ENCODE data around the gene EI24. TPM values are rescaled to one million over a fixed set of nuclear protein-coding genes. Genes with fewer than 3 reads are reported as not detected.

Gene EI24
- polyA plus RNA-seq, 1 donor (not counting 4 experiments of a cell fraction or from before 2014, with no cell fraction given): 263 TPM

- Histone ChIP-seq H3K36me3 (ENCODE audit: control insufficient read depth in 2 of 2, extremely low read depth in 1 of 2, insufficient read depth in 2 of 2, low read length in 2 of 2) (no peaks in the 10 kb centered on the region), H3K9me1 (ENCODE audit: control insufficient read depth, extremely low read depth, insufficient read depth, low read length) (no peaks in the 10 kb centered on the region), H3K27ac (ENCODE audit: control insufficient read depth, insufficient read depth, low read length) (no peak overlapping the region), H2AFZ (ENCODE audit: control insufficient read depth, low read length) (no peak overlapping the region), H4K20me1 (ENCODE audit: control insufficient read depth, extremely low read depth, insufficient read depth, low read length) (no peaks in the 10 kb centered on the region), H3K9ac (ENCODE audit: control insufficient read depth, extremely low read depth, insufficient read depth, low read length) (no peak overlapping the region), H3K9me3 (ENCODE audit: control insufficient read depth, low read depth, low read length) (no peaks in the 10 kb centered on the region), H3K4me3 (ENCODE audit: control insufficient read depth in 2 of 3, extremely low read depth in 1 of 3, insufficient read depth in 2 of 3, low read depth in 1 of 3, low read length in 3 of 3) (no peak overlapping the region), H3K27me3 (ENCODE audit: control insufficient read depth, extremely low read depth, insufficient read depth, low read length) (no peaks in the 10 kb centered on the region), H3K4me1 (ENCODE audit: control insufficient read depth, extremely low read depth, insufficient read depth, low read length) (no peaks in the 10 kb centered on the region), H3K79me2 (ENCODE audit: control insufficient read depth, insufficient read depth, low read length) (peaks cover under 1% of the 10 kb centered on the region), H3K4me2 (ENCODE audit: control insufficient read depth, extremely low read depth, insufficient read depth, low read depth, low read length) (no peak overlapping the region)
- no peak for DNase-seq (ENCODE audit: low read depth, low spot score)
- TF ChIP-seq EZH2 (IDR thresholded peaks at IDR 0.05; ENCODE audit: low read length) (no peak), CTCF (optimal IDR thresholded peaks at IDR 0.05 in 1 of 3, IDR thresholded peaks at IDR 0.05 in 1 of 3, conservative IDR thresholded peaks at IDR 0.05 in 1 of 3; ENCODE audit: extremely low read depth in 1 of 3, insufficient read depth in 2 of 3, low read length in 3 of 3) (no peak)
- no peak for FAIRE-seq
- dilution Hi-C loops (cut with MboI; ENCODE audit: extremely low pct_ligation_motif_present, low sequenced_read_pairs): no loop called here
Observed at GRCh38 chr11:125564357-125564756, 4.9 kb upstream of the EI24 start.

- Histone ChIP-seq H3K79me2 (ENCODE audit: control insufficient read depth, insufficient read depth, low read length) (peaks cover 18% of the 10 kb centered on the region), H3K27me3 (ENCODE audit: control insufficient read depth, extremely low read depth, insufficient read depth, low read length) (no peaks in the 10 kb centered on the region), H3K4me3 (ENCODE audit: control insufficient read depth in 2 of 3, extremely low read depth in 1 of 3, insufficient read depth in 2 of 3, low read depth in 1 of 3, low read length in 3 of 3) (no peak overlapping the region), H3K27ac (ENCODE audit: control insufficient read depth, insufficient read depth, low read length) (no peak overlapping the region), H4K20me1 (ENCODE audit: control insufficient read depth, extremely low read depth, insufficient read depth, low read length) (no peaks in the 10 kb centered on the region), H3K9me1 (ENCODE audit: control insufficient read depth, extremely low read depth, insufficient read depth, low read length) (no peaks in the 10 kb centered on the region), H3K36me3 (ENCODE audit: control insufficient read depth in 2 of 2, extremely low read depth in 1 of 2, insufficient read depth in 2 of 2, low read length in 2 of 2) (no peaks in the 10 kb centered on the region), H3K9me3 (ENCODE audit: control insufficient read depth, low read depth, low read length) (no peaks in the 10 kb centered on the region), H2AFZ (ENCODE audit: control insufficient read depth, low read length) (no peak overlapping the region), H3K4me1 (ENCODE audit: control insufficient read depth, extremely low read depth, insufficient read depth, low read length) (peaks cover 9% of the 10 kb centered on the region), H3K4me2 (ENCODE audit: control insufficient read depth, extremely low read depth, insufficient read depth, low read depth, low read length) (no peak overlapping the region), H3K9ac (ENCODE audit: control insufficient read depth, extremely low read depth, insufficient read depth, low read length) (no peak overlapping the region)
- dilution Hi-C loops (cut with MboI; ENCODE audit: extremely low pct_ligation_motif_present, low sequenced_read_pairs): no loop called here
- no peak for TF ChIP-seq CTCF (optimal IDR thresholded peaks at IDR 0.05 in 1 of 3, IDR thresholded peaks at IDR 0.05 in 1 of 3, conservative IDR thresholded peaks at IDR 0.05 in 1 of 3; ENCODE audit: extremely low read depth in 1 of 3, insufficient read depth in 2 of 3, low read length in 3 of 3)
- no peak for TF ChIP-seq EZH2 (IDR thresholded peaks at IDR 0.05; ENCODE audit: low read length)
- FAIRE-seq (no peak), DNase-seq (ENCODE audit: low read depth, low spot score) (no peak)
Observed at GRCh38 chr11:125566235-125566634, 3.0 kb upstream of the EI24 start.

Measured in keratinocyte (primary cell).